RWPE2 (cell line): Measurements from ENCODE around the gene GET3.

ENCODE experiments used
- ATAC-seq: fragments of 200-7000 bp; cut with Tn5 transposase; 3 replicates; pipeline ENCODE4 v1.9.1; 2021; ENCODE audit warnings: low read depth
- DNase-seq: peaks from one replicate; pipeline ENCODE4 v3.0.0-alpha.2; 2020; ENCODE audit warnings: low spot score
- H3K27ac ChIP-seq: fragments of 450-650 bp; 2 replicates; pipeline ENCODE4 v1.5.1; 2017; ENCODE audit warnings: mild to moderate bottlenecking; ENCODE audit not compliant: poor library complexity, severe bottlenecking
- H3K27me3 ChIP-seq: fragments of 250-450 bp; sonication (Bioruptor Pico); 2 replicates; pipeline ENCODE4 v1.5.1; 2021; ENCODE audit warnings: mild to moderate bottlenecking, moderate library complexity; ENCODE audit not compliant: insufficient read depth, poor library complexity, severe bottlenecking
- H3K36me3 ChIP-seq: fragments of 250-450 bp; sonication (Bioruptor Pico); 2 replicates; pipeline ENCODE4 v1.5.1; 2020; ENCODE audit warnings: low read depth, mild to moderate bottlenecking, moderate library complexity
- H3K4me1 ChIP-seq: fragments of 250-450 bp; sonication (Bioruptor Pico); 2 replicates; pipeline ENCODE4 v1.5.1; 2021; ENCODE audit warnings: mild to moderate bottlenecking, moderate library complexity; ENCODE audit not compliant: insufficient read depth, poor library complexity, severe bottlenecking
- H3K4me3 ChIP-seq: fragments of 250-450 bp; sonication (Bioruptor Pico); 2 replicates; pipeline ENCODE4 v1.5.1; 2021; ENCODE audit warnings: mild to moderate bottlenecking, moderate library complexity; ENCODE audit not compliant: severe bottlenecking
- H3K9me3 ChIP-seq: fragments of 250-450 bp; sonication (Bioruptor Pico); 2 replicates; pipeline ENCODE4 v1.5.1; 2021; ENCODE audit warnings: mild to moderate bottlenecking, moderate library complexity; ENCODE audit not compliant: severe bottlenecking
- TF ChIP-seq, protein P1 (sequence below): fragments of 450-650 bp; IDR thresholded peaks from one replicate; pipeline ENCODE4 v1.5.1; 2017; ENCODE audit warnings: mild to moderate bottlenecking, moderate library complexity; ENCODE audit not compliant: poor library complexity, severe bottlenecking

GET3 gene

DNA sequence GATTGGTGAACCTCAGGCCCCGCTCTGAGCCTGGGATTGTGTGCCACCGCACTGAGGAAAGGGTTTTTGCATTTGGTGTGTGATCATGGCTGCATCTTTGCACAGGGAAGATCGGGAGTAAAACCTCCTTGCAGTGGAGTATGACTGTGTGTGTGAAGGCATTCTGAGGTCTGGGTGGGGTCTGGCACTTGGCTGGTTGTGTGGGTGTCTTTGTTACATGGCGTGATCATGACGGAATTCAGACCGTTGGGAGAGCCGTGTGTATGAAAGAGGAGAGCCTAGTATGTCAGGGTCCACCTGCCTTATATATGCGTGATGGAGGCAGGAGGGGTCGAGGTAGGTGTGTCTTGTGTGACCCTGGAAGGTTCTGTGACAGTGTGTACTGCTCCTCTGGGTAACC, 13.6 kb downstream of the GET3 start:
- no peaks in the 10 kb centered on the region for H3K27me3 ChIP-seq
- peak overlapping the region; percentile 9 for H3K27ac ChIP-seq
- DNase-seq: no peak
- H3K4me3 ChIP-seq: no peak overlapping the region
- peaks cover 15% of the 10 kb centered on the region for H3K4me1 ChIP-seq
- H3K36me3 ChIP-seq: peaks cover 13% of the 10 kb centered on the region
- TF ChIP-seq, protein P1, sequence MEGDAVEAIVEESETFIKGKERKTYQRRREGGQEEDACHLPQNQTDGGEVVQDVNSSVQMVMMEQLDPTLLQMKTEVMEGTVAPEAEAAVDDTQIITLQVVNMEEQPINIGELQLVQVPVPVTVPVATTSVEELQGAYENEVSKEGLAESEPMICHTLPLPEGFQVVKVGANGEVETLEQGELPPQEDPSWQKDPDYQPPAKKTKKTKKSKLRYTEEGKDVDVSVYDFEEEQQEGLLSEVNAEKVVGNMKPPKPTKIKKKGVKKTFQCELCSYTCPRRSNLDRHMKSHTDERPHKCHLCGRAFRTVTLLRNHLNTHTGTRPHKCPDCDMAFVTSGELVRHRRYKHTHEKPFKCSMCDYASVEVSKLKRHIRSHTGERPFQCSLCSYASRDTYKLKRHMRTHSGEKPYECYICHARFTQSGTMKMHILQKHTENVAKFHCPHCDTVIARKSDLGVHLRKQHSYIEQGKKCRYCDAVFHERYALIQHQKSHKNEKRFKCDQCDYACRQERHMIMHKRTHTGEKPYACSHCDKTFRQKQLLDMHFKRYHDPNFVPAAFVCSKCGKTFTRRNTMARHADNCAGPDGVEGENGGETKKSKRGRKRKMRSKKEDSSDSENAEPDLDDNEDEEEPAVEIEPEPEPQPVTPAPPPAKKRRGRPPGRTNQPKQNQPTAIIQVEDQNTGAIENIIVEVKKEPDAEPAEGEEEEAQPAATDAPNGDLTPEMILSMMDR: no peak
- no peak for ATAC-seq
- H3K9me3 ChIP-seq: no peaks in the 10 kb centered on the region

DNA sequence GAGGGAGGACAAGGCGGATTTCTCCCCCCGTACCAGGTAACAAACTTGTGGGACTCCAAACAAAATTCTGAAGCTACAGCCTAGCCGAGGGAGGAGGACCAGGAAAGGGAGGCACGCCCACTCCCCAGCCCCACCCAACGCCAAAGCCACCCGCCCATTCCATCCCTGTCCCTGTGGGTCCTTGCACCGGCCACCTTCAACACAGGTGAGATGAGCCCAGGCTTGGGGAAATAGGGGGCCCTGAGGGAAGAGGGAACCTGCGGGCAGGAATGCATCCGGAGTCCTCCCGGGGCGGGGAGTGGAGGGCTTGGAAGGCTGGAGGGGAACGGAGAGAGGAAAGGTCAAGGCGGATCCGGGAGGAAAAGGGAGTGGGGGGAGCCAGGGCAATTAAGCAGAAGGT, 14.3 kb downstream of the GET3 start, which contains the start of gene BEST2:
Gene BEST2, plus strand, starts transcription at position 157 of the 400 bp plus-strand sequence. CDS start 802 bp downstream, outside the sequence.
- Histone ChIP-seq H3K4me3 (no peak within 1 kb of the TSS), H3K4me1 (peaks cover 15% of the 10 kb centered on the region), H3K27ac (peak within 1 kb of the TSS; percentile 9), H3K36me3 (peaks cover 7% of the 10 kb centered on the region; the same call in 1 of the 2 replicates), H3K27me3 (no peaks in the 10 kb centered on the region), H3K9me3 (no peaks in the 10 kb centered on the region)
- TF ChIP-seq, protein P1: no peak
- DNase-seq (no peak), ATAC-seq (no peak)

- no peak overlapping the region for H3K27ac ChIP-seq
- TF ChIP-seq, protein P1: no peak
- H3K36me3 ChIP-seq: peaks cover 5% of the 10 kb centered on the region; the same call in 1 of the 2 replicates
- no peak overlapping the region for H3K4me3 ChIP-seq
- no peaks in the 10 kb centered on the region for H3K27me3 ChIP-seq
- H3K4me1 ChIP-seq: peaks cover 15% of the 10 kb centered on the region
- no peaks in the 10 kb centered on the region for H3K9me3 ChIP-seq
- no peak for ATAC-seq
- DNase-seq: no peak
Measured at GRCh38 chr19:12752056-12752781, 14.9 kb downstream of the GET3 start.

DNA sequence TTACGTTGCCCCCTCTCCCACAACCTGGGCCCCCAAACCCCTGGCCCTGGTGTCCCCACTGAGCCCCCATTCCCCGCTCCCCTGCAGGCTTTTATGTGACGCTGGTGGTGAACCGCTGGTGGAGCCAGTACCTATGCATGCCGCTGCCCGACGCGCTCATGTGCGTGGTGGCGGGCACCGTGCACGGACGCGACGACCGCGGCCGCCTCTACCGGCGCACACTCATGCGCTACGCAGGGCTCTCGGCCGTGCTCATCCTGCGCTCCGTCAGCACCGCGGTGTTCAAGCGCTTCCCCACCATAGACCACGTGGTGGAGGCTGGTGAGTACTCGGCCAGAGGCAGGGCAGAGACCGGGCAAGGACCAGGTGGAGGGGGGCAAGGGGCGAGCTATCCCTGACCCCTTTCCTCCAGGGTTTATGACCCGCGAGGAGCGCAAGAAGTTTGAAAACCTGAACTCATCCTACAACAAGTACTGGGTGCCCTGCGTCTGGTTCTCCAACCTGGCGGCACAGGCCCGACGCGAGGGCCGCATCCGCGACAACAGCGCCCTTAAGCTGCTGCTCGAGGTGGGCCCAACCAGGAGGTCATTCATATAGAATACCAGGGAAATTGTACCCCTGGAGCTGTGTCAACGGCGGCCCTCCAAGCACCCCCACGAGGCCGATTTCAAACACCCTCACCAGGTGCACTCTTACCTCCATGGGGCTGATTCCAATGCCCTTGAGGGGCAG, 17.3 kb downstream of the GET3 start:
- Histone ChIP-seq H3K9me3 (no peaks in the 10 kb centered on the region), H3K27ac (no peak overlapping the region), H3K36me3 (no peaks in the 10 kb centered on the region), H3K4me3 (no peak overlapping the region), H3K27me3 (no peaks in the 10 kb centered on the region), H3K4me1 (peaks cover 12% of the 10 kb centered on the region)
- no peak for DNase-seq
- TF ChIP-seq, protein P1: no peak
- ATAC-seq: no peak
